Activated CD8-positive, alpha-beta memory T cell treated with anti-CD3 and anti-CD28 coated beads, Interleukin-2, amount 50 U/mL, for 1 hour (primary cell): ENCODE results near the gene MGAT4A.

ENCODE experiments used
- DNase-seq: peaks from one replicate; pipeline ENCODE4 v3.0.0-alpha.2; 2020; ENCODE audit errors: extremely low read depth

The MGAT4A gene

GRCh38 chr2:98573426-98573825, 157.5 kb downstream of the MGAT4A start:
- DNase-seq: no peak

DNA sequence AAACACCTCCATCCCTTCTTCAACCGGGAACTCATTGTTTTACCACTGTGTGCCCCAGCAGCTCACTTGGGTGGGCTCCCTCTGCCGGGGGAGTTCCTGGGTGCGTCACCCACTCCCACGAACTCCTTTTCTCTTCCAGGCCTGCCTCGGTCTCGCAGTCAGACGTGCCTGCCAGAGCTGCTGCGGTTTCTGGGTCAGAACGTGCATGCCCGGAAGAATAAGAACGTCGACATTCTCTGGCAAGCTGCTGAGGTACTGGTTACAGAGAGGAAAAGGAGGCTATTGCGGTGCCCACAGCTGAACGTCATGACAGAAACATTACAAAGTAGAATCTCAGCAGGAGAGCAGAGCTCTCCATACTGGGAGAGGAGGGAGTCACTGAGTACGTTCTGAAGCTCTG, 158.3 kb downstream of the MGAT4A start:
- DNase-seq: no peak

DNA sequence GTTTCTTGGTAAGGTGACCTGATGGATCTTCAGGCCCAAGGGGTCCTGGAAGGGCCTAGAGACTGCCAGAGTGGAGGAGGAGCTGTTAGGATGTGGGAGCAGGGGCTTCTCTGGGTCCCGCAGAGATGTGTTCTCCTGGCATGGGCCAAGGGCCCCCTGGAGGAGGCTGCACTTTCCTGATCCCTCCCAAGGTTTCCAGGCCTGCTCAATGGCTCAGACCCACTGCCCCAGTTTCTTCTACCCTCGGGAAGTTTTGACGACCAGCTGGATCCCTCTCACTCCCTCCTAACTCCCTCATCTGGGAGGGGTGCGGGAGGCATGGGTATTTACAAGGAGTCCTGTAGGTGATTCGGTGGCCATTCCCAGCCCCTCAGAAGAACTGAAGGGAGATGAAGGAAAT, 158.7 kb downstream of the MGAT4A start:
- no peak for DNase-seq

- DNase-seq: no peak
Measured at GRCh38 chr2:98571796-98572195, 159.1 kb downstream of the MGAT4A start.

GRCh38 chr2:98571121-98571701, 159.7 kb downstream of the MGAT4A start:
- DNase-seq: no peak

DNA sequence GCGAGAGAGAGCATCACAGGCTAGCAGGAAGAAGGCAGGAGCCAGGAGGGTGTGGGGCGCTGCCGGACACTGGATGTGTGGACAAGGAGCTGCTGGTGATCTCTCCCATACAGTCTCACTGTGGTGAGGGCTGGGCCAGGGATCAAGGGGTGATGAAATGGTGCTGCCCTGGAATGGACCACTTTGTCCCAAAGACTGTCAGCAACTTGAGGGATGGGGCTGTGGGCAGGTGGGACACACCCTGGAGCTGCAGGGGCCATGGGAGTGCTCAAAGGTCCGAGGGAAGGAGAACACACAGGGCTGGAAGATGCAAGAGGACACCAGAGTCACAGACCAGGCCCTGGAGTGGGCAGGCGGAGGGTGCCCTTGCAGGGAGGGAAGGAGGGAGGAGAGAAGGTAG, 160.6 kb downstream of the MGAT4A start:
- no peak for DNase-seq

DNA sequence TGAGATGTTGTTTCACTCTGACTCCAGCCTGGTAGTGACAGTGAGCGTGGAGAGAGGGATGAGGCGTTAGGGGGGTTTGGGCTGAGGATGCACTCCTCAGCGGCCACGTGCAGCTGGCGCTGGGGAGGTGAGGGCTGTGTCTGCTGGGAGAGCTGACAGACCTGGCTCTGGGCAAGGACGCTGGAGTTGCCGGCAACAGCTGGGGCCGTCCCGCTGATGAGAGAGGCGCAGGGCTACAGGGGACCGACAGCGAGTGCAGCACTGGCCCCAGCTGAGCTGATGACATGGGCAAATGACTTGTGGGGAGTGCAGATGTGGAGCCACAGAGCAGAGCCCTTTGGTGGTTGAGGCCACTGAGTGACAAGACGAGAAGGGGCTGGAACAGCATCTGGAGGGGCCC, 161.0 kb downstream of the MGAT4A start:
- DNase-seq: no peak

- peak; percentile 36 for DNase-seq
Measured at GRCh38 chr2:98569197-98569793, 161.6 kb downstream of the MGAT4A start.
